H7 (cell line): Measurements from ENCODE around the gene THAP4. TPM values are rescaled to one million over a fixed set of nuclear protein-coding genes. Genes with fewer than 3 reads are reported as not detected.

Source experiments
- DNase-seq: peaks from one replicate; pipeline ENCODE4 v3.0.0; 2012
- H3K27me3 ChIP-seq: 2 replicates; pipeline ENCODE4 v1.6.0; 2011; ENCODE audit warnings: mild to moderate bottlenecking, low read length; ENCODE audit not compliant: control insufficient read depth, insufficient read depth
- H3K36me3 ChIP-seq: replicated peaks from 2 replicates; pipeline ENCODE4 v1.5.1; 2011; ENCODE audit warnings: low read length; ENCODE audit not compliant: control insufficient read depth, insufficient read depth
- H3K4me3 ChIP-seq: 2 replicates; pipeline ENCODE4 v1.5.1; 2011; ENCODE audit warnings: low read depth, mild to moderate bottlenecking, control low read depth, low read length, moderate library complexity; ENCODE audit not compliant: insufficient read depth
- total RNA-seq: library from RNA; depleted of rRNA; stranded (reverse); fragments of >200 nt; shearing (Covaris generic); gene quantifications from 2 replicates; pipeline ENCODE4 v1.2.3, GENCODE V29; 2014

The THAP4 gene
- total RNA-seq, 1 experiment from 2014 or later, result 120 TPM

DNA sequence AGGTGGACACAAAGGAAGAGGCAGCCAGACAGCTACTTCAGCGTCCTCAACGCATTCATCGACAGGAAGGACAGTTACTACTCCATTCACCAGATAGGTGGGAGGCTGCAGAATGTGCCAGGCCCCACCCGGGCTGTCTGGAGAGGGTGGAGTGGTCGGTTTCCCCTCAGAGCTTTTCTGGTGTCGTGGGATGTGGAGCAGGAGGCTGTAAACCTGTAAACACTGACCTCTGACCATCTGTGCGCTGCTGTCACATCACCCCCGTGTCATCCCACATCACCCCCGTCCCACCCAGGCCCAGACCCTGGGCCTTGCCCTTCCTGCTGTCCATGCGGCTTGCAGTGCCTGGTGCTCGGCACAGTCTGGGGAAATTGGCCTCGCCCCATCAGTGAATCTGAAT lies 17.6 kb upstream of the THAP4 start:
- no peak for DNase-seq
- Histone ChIP-seq H3K36me3 (peaks cover 25% of the 10 kb centered on the region), H3K4me3 (no peak overlapping the region), H3K27me3 (no peaks in the 10 kb centered on the region)

DNA sequence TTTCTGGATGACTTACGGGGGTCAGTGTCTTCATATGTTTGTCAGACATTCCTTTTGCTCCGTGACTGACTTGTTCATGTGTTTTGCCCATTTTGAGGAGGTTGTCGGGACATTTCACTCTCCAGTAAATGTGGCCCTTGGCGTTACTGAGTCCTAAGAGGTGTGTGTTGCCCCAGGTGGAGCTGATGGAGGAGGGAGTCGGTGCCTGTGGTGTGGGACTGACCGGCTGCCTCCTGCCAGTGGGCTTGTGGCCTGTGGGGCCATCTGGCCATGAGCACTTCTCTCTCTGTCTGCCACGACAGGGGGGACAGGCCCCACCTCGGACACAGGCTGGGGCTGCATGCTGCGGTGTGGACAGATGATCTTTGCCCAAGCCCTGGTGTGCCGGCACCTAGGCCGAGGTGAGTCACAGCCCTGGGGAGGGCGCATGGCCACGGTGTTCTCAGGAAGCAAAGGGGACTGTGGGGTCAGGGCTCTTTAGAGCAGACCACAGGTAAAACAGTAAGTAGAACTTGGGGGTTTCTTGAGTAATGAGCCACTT lies 16.3 kb upstream of the THAP4 start:
- Histone ChIP-seq H3K36me3 (peaks cover 18% of the 10 kb centered on the region), H3K4me3 (no peak overlapping the region), H3K27me3 (no peaks in the 10 kb centered on the region)
- DNase-seq, result no peak

DNA sequence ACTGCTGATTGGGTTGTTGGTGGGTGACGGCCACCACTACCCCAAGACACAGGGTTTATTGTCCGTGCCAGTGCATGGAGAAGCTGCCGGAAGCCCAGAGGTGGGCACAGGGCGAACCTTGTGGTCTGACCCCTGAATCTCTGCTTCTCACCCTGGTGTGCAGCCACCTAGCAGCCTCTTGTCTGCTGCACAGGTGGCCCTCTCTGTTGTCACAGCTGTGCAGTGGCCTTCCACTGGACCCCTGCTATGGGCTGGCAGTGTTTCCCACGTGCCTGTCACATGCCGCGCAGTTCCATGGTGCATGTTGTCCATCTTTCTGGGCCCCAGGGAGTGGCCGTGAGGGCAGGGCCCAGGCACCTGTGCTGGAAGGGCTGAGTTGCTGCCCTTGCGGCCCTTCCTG lies 15.8 kb upstream of the THAP4 start:
- no peak for DNase-seq
- H3K4me3 ChIP-seq, result no peak overlapping the region
- peaks cover 18% of the 10 kb centered on the region for H3K36me3 ChIP-seq
- H3K27me3 ChIP-seq, result no peaks in the 10 kb centered on the region

DNA sequence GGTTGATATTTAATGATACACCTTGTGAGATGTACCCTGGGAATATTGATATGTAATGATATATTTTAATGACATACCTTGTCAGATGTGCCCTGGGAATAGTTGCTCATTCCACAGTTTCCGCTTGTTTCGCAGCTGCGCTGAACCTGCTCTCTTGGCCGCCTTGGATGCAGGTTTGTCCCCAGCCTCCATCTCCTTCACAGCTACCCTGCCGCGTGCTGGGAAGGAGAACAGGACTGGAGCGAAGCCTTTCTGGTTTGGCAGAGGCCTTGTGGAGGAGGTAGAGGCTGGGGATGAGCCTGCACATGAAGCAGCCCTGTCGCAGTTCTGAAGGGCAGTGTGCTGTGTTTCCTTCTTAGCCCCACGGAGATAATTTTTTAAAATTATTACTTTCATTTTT lies 15.2 kb upstream of the THAP4 start:
- Histone ChIP-seq H3K4me3 (no peak overlapping the region), H3K27me3 (no peaks in the 10 kb centered on the region), H3K36me3 (peaks cover 18% of the 10 kb centered on the region)
- no peak for DNase-seq

DNA sequence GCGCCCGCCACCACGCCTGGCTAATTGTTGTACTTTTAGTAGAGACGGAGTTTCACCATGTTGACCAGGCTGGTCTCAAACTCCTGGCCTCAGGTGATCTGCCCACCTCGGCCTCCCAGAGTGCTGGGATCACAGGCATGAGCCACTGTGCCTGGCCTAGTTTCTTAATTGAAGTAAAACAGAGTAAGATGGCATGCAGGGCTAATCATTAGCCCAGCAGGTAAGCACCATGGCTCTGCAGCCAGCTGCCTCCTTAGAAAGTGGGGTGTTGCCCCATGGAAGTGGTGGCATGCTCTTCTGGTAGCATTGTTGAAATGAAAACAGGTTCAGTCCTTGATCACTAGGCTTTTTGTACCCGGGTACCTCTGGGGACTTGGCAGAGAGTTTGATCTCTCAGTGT lies 13.0 kb upstream of the THAP4 start:
- DNase-seq, result no peak
- Histone ChIP-seq H3K27me3 (no peaks in the 10 kb centered on the region), H3K36me3 (peaks cover 11% of the 10 kb centered on the region), H3K4me3 (no peak overlapping the region)

DNA sequence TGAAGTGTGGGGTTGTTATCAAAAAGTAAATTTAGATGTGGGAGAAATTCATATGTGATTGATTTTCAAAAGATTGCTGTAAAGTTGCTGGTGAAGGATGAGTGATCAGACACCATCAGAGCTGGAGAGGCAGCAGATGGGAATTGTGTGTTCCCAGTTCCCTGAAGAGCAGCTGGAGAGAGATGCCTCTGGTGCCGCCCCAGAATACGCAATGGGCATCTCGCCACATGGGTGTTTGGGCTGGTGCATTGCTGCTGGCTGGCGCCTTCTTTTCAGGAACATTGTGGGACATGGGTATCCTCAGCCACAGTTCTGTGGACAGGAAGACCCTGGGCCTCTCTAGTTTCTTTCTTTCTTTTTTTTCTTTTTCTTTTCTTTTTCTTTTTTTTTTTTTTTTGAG lies 12.4 kb upstream of the THAP4 start:
- Histone ChIP-seq H3K36me3 (peaks cover 5% of the 10 kb centered on the region), H3K4me3 (no peak overlapping the region), H3K27me3 (no peaks in the 10 kb centered on the region)
- DNase-seq, result no peak

DNA sequence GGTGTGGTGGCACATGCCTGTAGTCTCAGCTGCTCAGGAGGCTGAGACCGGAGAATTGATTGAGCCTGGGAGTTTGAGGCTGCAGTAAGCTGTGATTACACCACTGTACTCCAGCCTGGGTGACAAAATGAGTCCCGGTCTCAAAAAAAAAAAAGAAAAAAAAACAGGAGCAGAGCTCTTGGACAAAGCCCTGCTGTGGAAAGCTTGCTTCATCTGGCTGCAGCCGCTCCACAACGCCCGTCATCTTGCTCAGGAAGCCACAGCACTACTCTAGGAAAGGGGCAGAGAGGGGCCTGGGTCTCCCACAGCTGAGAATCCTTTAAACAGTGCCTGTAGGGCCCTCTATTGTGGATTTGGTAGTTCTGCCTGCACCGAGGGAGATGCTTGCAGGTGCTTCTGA lies 11.5 kb upstream of the THAP4 start:
- no peak for DNase-seq
- Histone ChIP-seq H3K27me3 (no peaks in the 10 kb centered on the region), H3K36me3 (peaks cover 4% of the 10 kb centered on the region), H3K4me3 (no peak overlapping the region)

DNA sequence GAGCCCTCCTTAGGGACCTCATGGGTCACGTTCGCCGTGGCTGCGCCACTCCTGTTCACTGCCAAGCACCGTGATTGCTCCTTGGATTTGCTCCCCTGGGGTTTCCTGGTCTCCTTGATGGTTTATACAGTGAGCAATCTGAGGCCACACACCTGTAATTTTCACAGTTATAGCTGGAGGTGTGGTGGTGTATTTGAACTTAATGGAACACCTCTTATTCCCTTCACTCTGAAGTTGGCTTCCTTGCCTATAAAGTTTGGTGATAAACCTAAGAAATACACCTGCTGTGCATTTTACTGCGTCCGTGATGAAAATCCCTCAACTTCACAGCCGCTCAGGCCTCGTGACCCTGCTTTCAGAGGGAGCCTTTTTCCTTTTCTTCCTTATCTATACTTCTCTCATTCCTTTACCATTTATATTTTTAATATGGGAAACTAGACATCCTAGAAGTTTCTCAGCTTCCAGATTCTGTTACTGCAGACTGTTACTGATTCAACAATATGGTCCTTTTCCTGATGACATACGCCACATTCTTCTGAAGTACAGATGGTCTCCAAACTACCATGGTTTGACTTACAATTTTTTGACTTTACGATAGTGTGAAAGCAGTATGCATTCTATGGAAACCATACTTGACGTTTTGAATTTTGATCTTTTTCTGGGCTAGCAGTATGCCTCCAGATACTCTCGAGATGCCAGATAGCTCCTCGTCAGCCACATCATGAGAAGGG lies 9.1 kb upstream of the THAP4 start:
- H3K27me3 ChIP-seq, result no peaks in the 10 kb centered on the region
- H3K4me3 ChIP-seq, result no peak overlapping the region
- no peaks in the 10 kb centered on the region; the same call in 1 of the 2 replicates for H3K36me3 ChIP-seq
- no peak for DNase-seq

DNA sequence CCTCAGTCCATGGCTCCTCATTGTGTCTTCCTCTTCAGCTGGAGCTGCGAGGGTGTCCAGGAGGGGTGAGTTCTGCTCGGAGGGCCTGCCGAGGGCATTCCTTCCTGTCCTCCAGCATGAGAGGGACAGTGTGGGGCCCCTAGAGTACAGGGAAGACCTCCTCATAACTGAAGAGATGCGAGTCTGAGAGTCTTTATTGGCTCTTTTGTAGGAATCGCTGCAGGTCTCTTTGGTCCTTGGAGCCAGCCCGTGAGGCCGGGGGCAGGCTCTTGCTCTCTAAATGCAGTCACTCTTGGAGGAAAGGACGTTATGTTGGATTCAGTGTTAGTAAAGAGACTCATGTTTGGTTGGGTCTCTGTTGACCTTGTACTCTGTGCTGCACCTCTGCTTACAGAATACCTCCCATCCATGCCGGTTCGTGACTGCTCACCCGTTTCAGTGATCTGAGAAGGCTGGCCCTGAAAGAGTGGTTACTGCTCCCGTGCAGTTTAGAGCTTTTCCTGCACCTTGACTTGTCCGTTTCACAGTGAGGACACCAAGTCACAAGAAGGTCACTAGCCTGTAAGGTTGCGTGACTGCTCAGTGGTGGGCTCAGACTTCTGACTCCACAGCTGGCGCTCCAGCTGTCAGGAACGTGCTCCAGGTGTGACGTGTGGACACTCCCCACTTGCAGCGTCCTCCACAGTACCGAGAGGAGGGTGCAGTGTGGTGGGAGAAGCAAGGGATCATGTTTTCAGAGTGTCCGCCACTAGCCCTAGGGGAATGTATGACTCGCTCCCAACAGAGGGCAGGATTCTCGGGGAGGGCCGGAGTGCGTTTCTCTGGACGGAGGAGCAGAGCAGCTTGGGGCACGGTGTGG lies 8.3 kb upstream of the THAP4 start:
- no peak for DNase-seq
- no peaks in the 10 kb centered on the region; the same call in 1 of the 2 replicates for H3K36me3 ChIP-seq
- no peak overlapping the region for H3K4me3 ChIP-seq
- no peaks in the 10 kb centered on the region for H3K27me3 ChIP-seq

DNA sequence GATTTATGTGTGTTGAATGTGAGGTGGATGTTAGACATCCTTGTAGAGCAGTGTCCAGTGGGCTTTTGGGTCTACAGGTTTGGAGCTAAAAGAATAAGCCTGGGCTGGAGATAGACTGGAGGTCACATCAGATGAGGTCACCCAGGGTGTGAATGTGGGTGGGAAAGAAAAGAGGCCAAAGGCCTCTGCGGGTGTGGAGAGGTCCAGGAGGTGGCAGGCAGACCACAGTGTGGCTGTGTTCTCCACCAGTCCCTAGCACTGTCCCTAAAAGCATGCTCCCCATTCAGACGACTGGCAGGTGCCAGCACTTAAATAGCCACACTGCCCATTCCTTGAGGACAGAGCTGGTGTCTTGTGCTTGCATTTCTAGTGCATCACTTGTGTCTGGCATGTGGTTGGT lies 4.7 kb upstream of the THAP4 start:
- DNase-seq, result no peak
- Histone ChIP-seq H3K4me3 (no peak overlapping the region), H3K27me3 (no peaks in the 10 kb centered on the region), H3K36me3 (peaks cover 1% of the 10 kb centered on the region)

DNA sequence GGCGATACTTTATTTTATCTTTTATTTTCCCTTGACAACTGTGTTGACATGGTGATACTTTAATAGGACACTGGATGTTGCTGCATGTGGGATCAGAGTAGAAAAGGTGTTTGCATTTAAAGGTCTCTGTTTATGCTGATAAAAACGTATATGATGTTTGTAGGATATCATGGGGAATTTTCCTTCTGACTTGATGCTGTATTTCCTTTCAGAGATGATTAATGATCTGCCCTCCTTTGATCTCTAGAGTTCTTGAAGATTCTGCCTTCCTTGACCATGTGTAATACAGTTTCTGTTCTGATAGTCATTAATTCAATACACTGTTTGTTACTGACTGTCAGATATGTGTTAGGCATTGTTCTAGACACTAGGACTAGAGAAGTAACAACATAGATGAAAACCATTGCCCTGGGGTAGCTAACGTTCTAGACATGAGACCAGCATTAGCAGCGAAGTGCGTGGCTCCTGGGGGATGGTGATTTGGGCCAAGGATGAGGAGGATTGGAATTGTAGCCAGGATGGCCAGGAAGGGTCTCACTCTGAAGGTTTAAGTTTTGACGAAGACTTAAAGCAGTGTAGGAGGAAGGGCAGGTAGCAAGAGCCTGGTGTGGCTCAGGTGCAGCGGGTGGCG lies 3.3 kb upstream of the THAP4 start:
- no peak for DNase-seq
- Histone ChIP-seq H3K4me3 (no peak overlapping the region), H3K36me3 (peaks cover 1% of the 10 kb centered on the region; the same call in 1 of the 2 replicates), H3K27me3 (no peaks in the 10 kb centered on the region)

DNA sequence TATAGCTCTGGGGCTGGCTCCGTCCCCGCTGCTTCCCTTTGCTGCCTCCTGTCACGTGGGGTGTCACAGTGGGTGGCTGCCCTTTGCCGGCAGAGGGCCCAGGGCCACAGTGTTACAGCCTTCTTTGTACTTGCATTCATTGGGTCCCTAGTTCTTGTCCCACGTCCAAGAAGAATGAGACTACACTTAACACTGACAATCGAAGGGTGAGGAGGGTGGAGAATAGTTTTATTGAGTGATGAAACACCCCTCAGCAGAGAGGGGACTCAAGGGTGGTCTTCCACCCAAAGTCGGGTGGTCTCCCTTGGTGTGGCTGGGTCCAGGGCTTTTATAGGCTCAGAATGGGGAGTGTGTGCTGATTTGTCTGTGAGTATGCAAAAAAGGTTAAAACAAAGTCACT lies 2.4 kb upstream of the THAP4 start:
- Histone ChIP-seq H3K36me3 (peaks cover 1% of the 10 kb centered on the region; the same call in 1 of the 2 replicates), H3K27me3 (no peaks in the 10 kb centered on the region), H3K4me3 (no peak overlapping the region)
- DNase-seq, result no peak

DNA sequence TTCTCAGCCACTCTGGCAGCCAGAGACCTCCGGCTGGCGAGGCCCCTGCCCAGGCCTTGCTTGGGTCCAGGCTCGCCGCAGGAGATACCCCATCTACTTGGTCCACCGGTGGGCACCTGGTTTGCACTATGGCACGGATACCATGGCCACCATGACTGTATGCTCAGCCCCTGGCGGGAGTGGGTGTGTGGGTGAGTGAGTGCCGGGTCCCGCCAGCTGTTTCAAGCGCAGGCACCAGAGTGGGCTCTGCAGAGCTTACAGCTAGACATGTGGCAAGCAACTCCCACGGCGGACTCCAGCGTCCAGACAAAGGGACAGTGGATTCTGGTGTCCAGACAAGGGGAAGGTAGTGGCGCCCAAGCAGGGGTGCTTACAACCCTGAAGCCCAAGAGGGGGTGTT lies 2.0 kb upstream of the THAP4 start:
- Histone ChIP-seq H3K4me3 (no peak overlapping the region), H3K27me3 (no peaks in the 10 kb centered on the region), H3K36me3 (peaks cover 3% of the 10 kb centered on the region; the same call in 1 of the 2 replicates)
- DNase-seq, result no peak

DNA sequence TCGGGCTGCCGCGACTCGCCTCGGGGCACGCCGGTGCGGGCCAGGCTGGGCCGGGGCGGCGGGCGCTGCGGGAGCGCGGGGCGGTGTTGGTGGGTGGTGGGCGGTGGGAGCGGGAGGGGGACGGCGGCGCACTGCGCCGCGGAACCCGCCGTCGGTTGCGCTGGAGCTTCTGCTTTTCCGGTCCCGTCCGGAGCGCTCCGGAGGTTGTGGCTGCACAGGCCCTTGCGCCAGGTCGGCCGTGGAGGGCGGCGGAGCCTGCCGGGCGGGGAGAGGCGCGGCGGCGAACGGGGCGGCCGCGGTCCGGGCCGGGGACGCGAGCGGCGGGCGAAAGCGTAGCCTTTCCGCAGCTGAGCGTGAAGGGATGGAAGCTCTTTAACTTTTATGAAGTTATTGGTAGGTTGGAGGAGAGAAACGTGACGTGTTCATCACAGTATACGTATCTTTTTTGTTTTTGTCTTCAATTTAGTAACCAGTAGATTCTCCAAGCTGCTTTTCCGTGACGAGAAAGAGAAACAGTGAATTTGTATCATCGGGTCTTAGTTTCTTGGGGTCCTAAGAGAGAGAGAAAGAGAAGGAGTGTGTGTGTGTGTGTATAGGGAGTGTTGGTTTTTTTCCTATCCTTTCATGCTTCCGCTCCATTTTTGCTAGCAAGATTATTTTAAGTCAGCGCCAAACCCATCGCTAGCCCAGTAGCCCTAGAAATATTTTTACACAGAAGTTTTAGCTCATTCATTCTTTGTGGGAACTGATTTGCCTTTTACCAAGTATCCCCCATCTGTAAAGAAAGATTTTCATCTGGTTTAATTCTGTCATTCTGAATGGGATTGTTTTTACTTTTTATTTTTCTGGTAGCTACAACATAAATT lies 1.1 kb upstream of the THAP4 start:
- DNase-seq, result no peak

More for the DNA sequence above, 1.1 kb upstream of the THAP4 start:
- Histone ChIP-seq H3K4me3 (peak overlapping the region; percentile 97), H3K27me3 (no peaks in the 10 kb centered on the region), H3K36me3 (peaks cover 5% of the 10 kb centered on the region)
